Measurements from ENCODE around the gene CCS.

- TF ChIP-seq, protein P1, sequence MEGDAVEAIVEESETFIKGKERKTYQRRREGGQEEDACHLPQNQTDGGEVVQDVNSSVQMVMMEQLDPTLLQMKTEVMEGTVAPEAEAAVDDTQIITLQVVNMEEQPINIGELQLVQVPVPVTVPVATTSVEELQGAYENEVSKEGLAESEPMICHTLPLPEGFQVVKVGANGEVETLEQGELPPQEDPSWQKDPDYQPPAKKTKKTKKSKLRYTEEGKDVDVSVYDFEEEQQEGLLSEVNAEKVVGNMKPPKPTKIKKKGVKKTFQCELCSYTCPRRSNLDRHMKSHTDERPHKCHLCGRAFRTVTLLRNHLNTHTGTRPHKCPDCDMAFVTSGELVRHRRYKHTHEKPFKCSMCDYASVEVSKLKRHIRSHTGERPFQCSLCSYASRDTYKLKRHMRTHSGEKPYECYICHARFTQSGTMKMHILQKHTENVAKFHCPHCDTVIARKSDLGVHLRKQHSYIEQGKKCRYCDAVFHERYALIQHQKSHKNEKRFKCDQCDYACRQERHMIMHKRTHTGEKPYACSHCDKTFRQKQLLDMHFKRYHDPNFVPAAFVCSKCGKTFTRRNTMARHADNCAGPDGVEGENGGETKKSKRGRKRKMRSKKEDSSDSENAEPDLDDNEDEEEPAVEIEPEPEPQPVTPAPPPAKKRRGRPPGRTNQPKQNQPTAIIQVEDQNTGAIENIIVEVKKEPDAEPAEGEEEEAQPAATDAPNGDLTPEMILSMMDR (conservative IDR thresholded peaks at IDR 0.05; ENCODE audit: low read depth, low read length): no peak
- no peak for TF ChIP-seq BHLHE40 (IDR thresholded peaks at IDR 0.05; ENCODE audit: low read depth, low read length)
- no peak for TF ChIP-seq MXI1 (IDR thresholded peaks at IDR 0.05; ENCODE audit: borderline replicate concordance, low read depth, low read length)
- TF ChIP-seq POLR2A (IDR thresholded peaks at IDR 0.05; ENCODE audit: low read depth, low read length): no peak
- TF ChIP-seq RAD21 (IDR thresholded peaks at IDR 0.05; ENCODE audit: low read length): no peak
- TF ChIP-seq USF2 (IDR thresholded peaks at IDR 0.05; ENCODE audit: low read depth, low read length): no peak
- TF ChIP-seq RFX5 (IDR thresholded peaks at IDR 0.05; ENCODE audit: low read depth, low read length): no peak
- no peak for TF ChIP-seq RCOR1 (IDR thresholded peaks at IDR 0.05; ENCODE audit: insufficient replicate concordance, low read length)
- no peak for TF ChIP-seq MAFK (IDR thresholded peaks at IDR 0.05; ENCODE audit: low read depth, low read length)
- no peak for TF ChIP-seq CEBPB (IDR thresholded peaks at IDR 0.05; ENCODE audit: low read depth, low read length)
- no peak for TF ChIP-seq FOS (IDR thresholded peaks at IDR 0.05; ENCODE audit: low read depth, low read length)
- no peak for TF ChIP-seq ELK1 (IDR thresholded peaks at IDR 0.05; ENCODE audit: borderline replicate concordance, low read depth, low read length)
- no peak for TF ChIP-seq MAZ (IDR thresholded peaks at IDR 0.05; ENCODE audit: borderline replicate concordance, low read depth, low read length)
These were observed 53.8 kb downstream of the CCS start for GRCh38 chr11:66646828-66647227.

All from IMR-90 (cell line).